NCI-H82 treated with DMSO at 0.1 percent for 48 hours (cell line): ENCODE measurements around the gene PEDS1.
"Not testable (repeated sequence)": the region's sequence is repeated elsewhere in the genome, so short reads cannot be mapped to it uniquely, and the experiment has no call there.

Experiments used
- DNase-seq: peaks from one replicate; lab custom pipeline; 2025; ENCODE audit not compliant: unreplicated experiment; lab: John Stamatoyannopoulos, UW

Gene PEDS1

GRCh38 chr20:50136822-50137599 lies 16.5 kb downstream of the PEDS1 start:
- no peak for DNase-seq

- not testable (repeated sequence) for DNase-seq
These were observed 18.4 kb downstream of the PEDS1 start for GRCh38 chr20:50135157-50135556.

DNA sequence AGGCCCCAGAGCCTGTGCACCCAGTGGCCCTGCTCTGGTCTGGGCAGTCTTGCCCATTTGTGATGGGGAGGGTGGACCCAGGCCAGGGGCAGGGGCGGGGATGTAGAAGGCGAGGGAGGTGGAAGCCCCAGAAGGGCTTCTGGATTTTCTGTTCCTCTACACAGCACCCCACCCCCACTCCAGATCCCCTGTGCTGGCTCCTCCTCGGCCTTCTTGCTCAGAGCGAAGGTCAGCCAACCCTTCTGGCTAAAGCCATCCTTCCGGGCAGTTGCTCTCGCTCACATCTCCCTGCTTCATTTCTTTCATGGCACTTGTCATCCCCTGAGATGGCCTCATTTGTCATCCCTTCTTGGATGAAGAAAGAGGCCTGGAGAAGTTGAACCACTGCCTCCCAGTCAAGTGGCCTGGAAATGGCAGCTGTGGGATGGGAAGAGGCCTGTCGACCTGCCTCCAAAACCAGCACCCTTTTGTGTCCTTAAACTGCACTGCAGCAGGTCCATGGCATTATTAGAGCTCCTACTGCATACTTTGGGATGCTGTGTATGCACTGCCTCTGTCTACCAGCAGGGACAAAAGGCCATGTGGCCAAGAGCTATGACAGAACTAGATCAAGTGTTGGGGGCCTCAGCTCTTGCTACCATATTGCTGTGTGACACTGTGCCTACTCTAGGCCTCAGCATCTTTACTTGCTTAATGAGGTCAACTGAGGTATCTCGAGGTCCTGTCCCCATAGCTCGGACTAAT lies 19.9 kb downstream of the PEDS1 start:
- DNase-seq, result no peak

DNA sequence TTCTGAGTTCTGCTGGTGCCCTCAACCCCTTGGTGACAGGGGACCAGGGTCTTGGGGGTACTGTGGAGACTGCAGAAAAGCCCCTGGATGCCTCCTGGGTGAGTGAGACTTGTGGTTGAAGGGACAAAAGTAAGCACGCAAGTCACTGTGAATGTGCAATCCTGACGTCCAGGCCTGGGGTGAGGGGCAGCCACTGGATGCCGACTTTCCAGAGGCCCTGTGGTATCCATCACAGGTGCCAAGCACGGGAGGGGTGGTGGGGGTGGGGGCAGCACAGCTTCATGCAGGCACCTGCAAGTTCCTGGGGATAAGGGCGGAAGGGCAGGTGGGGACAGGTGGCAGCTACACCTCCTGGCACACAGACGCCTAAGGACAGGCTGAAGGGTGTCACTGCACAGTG lies 20.5 kb downstream of the PEDS1 start:
- DNase-seq, result no peak

DNA sequence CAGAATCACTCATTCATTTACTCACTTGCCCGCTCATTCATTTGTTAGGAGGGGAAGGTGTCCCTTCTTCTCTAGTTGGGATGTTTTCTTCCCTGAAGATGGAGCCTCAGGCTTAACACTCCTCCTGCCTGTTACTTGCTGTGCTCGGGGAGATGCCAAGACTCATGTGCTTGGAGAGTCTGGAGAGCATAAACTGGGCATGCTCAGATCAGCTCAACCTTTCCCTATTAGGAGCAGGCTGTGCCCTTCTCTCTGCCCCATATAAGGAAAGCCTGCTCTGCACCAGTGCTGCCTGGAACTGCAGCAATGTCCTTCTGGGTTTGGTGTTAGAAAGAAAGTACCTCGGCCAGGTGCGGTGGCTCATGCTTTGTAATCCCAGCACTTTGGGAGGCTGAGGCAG lies 22.5 kb downstream of the PEDS1 start:
- DNase-seq, result no peak

DNA sequence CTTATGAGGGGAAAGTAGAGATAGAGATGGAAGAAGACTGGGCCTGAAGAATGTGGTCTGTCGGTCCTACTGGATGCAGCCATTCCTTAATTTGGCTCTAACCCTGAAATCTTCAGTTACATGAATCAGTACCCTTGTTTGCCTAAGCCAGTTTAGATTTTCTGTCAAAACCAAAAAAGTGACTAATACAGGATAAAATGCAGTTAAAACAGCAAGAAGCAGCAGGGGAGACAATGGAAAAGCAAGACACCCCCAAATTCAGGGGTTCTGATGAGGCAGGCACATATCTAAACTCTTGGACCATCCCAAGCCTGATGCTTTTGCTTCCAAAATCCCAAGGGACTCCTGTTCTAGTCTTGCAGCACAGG lies 23.2 kb downstream of the PEDS1 start:
- DNase-seq, result no peak

GRCh38 chr20:50129662-50130355 lies 23.7 kb downstream of the PEDS1 start:
- DNase-seq, result no peak

DNA sequence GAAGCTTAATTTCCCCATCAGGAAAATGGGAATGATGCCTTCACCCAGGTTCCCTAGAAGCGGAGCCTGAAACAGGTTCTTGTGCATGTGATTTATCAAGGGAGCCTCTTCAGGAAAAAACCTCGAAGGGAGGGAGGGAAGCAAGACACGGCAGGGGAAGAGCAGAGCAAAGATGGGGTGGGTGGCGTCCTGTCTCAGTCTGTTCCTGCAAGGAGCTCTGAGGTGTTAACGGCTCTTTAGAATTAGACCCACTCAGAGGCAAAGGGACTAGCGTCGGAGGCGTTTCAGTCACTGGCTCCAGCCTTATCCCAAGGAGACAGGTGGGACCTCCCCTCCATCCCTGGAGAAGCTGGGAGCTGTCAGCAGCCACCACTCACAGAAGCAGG lies 25.0 kb downstream of the PEDS1 start:
- DNase-seq, result no peak

- no peak for DNase-seq
These were observed 25.7 kb downstream of the PEDS1 start for GRCh38 chr20:50127587-50128519.

DNA sequence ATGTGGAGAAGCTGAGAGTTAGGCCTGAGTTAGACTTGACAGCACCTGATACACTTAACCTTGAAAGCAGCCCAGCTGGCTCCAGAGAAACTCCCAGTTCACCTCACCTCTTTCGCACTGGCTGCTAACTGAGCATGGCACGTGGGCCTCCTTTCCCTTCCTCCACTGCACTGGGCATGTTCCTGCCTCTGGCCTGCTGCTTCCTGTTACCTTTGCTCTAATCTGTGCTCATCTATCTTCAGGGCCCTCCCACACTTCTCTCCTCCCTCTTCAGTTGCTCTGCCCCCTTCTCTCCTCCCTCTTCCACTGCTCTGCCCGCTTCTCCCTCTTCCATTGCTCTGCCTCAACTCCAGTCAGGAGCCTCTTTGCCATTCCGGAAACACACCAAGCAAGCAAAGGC lies 26.9 kb downstream of the PEDS1 start:
- DNase-seq, result no peak

DNA sequence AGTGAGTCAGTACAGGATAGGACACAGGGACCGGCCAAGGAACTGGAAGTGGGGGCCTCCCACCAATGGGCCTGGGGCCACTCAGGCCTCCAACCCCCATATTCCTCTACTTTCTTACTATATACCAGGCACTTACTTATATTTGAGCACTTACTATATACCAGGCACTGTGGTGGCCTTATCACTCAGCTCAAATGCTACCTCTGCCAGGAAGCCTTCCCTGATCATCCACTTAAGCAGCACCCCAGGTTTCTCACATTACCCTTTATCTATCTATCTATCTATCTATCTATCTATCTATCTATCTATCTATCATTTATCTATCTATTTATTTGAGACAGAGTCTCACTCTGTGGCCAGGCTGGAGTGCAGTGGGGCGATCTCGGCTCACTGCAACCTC lies 28.2 kb downstream of the PEDS1 start:
- DNase-seq, result no peak

GRCh38 chr20:50124496-50124895 lies 29.0 kb downstream of the PEDS1 start:
- DNase-seq, result no peak

- DNase-seq, result no peak
These were observed 30.1 kb downstream of the PEDS1 start for GRCh38 chr20:50123418-50123817.

DNA sequence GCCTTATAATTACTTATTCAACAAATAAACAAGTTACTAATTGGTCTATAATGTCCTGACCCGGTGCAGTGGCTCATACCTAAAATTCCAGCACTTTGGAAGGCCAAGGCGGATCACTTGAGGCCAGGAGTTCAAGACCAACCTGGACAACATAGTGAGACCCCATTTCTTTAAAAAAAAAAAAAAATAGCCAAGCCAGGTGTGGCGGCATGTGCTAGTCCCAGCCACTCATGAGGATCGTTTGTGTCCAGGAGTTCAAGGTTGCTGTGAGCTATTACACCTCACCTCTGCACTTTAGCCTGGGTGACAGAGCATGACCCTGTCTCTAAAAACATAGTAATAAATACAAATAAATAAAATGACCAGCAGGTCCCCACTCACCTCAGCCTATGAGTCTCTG lies 30.8 kb downstream of the PEDS1 start:
- no peak for DNase-seq

DNA sequence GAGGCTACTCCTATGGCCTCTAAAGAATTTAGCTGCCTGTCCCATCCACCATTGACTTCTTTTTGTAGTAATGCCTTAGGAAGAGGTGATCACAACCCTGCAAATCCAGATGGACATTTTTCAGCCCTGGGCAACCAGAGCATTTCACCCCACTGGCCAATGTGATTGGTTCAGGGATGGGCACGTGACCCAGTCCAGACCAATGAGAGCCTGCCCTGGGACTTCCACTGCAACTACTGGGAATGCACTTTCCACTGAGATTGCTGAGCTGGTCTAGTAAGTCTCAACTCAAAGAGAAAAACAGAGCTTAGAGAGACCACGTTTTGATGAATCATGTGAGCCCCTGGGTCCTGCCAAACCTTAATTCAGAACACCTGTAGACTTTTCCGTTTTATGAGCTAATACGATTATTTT lies 31.7 kb downstream of the PEDS1 start:
- DNase-seq, result no peak

- peak; percentile 47 for DNase-seq
These were observed 32.4 kb downstream of the PEDS1 start for GRCh38 chr20:50120935-50121693.

GRCh38 chr20:50118203-50118602 lies 35.3 kb downstream of the PEDS1 start:
- DNase-seq, result no peak

- no peak for DNase-seq
These were observed 37.0 kb downstream of the PEDS1 start for GRCh38 chr20:50116368-50116999.

- peak; percentile 97 for DNase-seq
These were observed 37.7 kb downstream of the PEDS1 start for GRCh38 chr20:50115591-50116367.
